GM19035 (cell line): ENCODE measurements around the gene PAEP.
"Not testable (repeated sequence)": the region's sequence is repeated elsewhere in the genome, so short reads cannot be mapped to it uniquely, and the experiment has no call there.

Source experiments
- ATAC-seq: cut with Tn5 transposase; IDR thresholded peaks from one replicate; pipeline ENCODE4 v1.9.1; 2021; ENCODE audit not compliant: unreplicated experiment

The PAEP gene

GRCh38 chr9:135525241-135526088 is 36.1 kb upstream of the PAEP start:
- no peak for ATAC-seq

GRCh38 chr9:135526089-135526729 is 35.3 kb upstream of the PAEP start:
- ATAC-seq = no peak

GRCh38 chr9:135526730-135527571 is 34.6 kb upstream of the PAEP start:
- no peak for ATAC-seq

GRCh38 chr9:135528842-135529435 is 32.6 kb upstream of the PAEP start:
- ATAC-seq = not testable (repeated sequence)

- no peak for ATAC-seq
Measured at GRCh38 chr9:135530146-135530545, 31.4 kb upstream of the PAEP start.

GRCh38 chr9:135531096-135531495 is 30.5 kb upstream of the PAEP start:
- ATAC-seq = no peak

GRCh38 chr9:135533113-135533512 is 28.4 kb upstream of the PAEP start:
- no peak for ATAC-seq

- no peak for ATAC-seq
Measured at GRCh38 chr9:135533674-135534073, 27.9 kb upstream of the PAEP start.

GRCh38 chr9:135534192-135534711 is 27.3 kb upstream of the PAEP start:
- ATAC-seq = not testable (repeated sequence)

GRCh38 chr9:135534826-135535225 is 26.7 kb upstream of the PAEP start:
- not testable (repeated sequence) for ATAC-seq

GRCh38 chr9:135535631-135536030 is 25.9 kb upstream of the PAEP start:
- ATAC-seq = not testable (repeated sequence)

GRCh38 chr9:135536216-135536615 is 25.3 kb upstream of the PAEP start:
- ATAC-seq = no peak

GRCh38 chr9:135543262-135543894 is 18.2 kb upstream of the PAEP start:
- not testable (repeated sequence) for ATAC-seq

- ATAC-seq = no peak
Measured at GRCh38 chr9:135544981-135545635, 16.4 kb upstream of the PAEP start.

- not testable (repeated sequence) for ATAC-seq
Measured at GRCh38 chr9:135545646-135546176, 15.8 kb upstream of the PAEP start, which contains the start of gene OBP2A. Gene OBP2A, plus strand, starts transcription at chr9:135546126. Its CDS starts 55 bp downstream, at chr9:135546181.

- ATAC-seq = not testable (repeated sequence)
Measured at GRCh38 chr9:135546792-135547617, 14.6 kb upstream of the PAEP start.

GRCh38 chr9:135547756-135548736 is 13.5 kb upstream of the PAEP start:
- no peak for ATAC-seq
